Lung (tissue), 12 donors: Measurements from ENCODE around the gene TMEM53. TPM values are rescaled to one million over a fixed set of nuclear protein-coding genes. Genes with fewer than 3 reads are reported as not detected.
A peak's percentile ranks its signal among the peaks of the same experiment; 100 is the strongest.

Experiments used
- ATAC-seq: fragments of 200-7000 bp; cut with Tn5 transposase; one replicate; pipeline ENCODE4 v1.9.1; 2020; ENCODE audit warnings: moderate number of reproducible peaks; ENCODE audit not compliant: insufficient read depth, low FRiP score
- DNase-seq, 3 donors: peaks; one replicate each; pipeline ENCODE4 v3.0.0-alpha.2; 2013 to 2017
- H3K27ac ChIP-seq, 2 donors: one replicate each; pipeline ENCODE4 v1.5.1; 2013; ENCODE audit warnings: mild to moderate bottlenecking in 2 of 2, moderate library complexity in 2 of 2, control low read depth in 1 of 2, inconsistent platforms in 1 of 2, low read depth in 1 of 2, low read length in 1 of 2
- H3K27me3 ChIP-seq, 3 donors: one replicate each; pipeline ENCODE4 v1.5.1; 2013; ENCODE audit warnings: low read length in 2 of 3; ENCODE audit not compliant: control insufficient read depth in 3 of 3, insufficient read depth in 3 of 3
- H3K36me3 ChIP-seq, 4 donors: one replicate each; pipeline ENCODE4 v1.5.1; 2013; ENCODE audit warnings: low read length in 4 of 4, mild to moderate bottlenecking in 1 of 4, moderate library complexity in 1 of 4; ENCODE audit not compliant: control insufficient read depth in 4 of 4, insufficient read depth in 4 of 4
- H3K4me1 ChIP-seq, 5 donors: one replicate each; pipeline ENCODE4 v1.5.1; 2013; ENCODE audit warnings: low read length in 5 of 5, mild to moderate bottlenecking in 2 of 5, moderate library complexity in 1 of 5; ENCODE audit not compliant: control insufficient read depth in 5 of 5, insufficient read depth in 5 of 5
- H3K4me3 ChIP-seq: one replicate; pipeline ENCODE4 v1.5.1; 2013; ENCODE audit warnings: mild to moderate bottlenecking, control low read depth, moderate library complexity
- H3K9ac ChIP-seq, 2 donors: one replicate each; pipeline ENCODE4 v1.5.1; 2013; ENCODE audit warnings: low read length in 2 of 2, control low read depth in 1 of 2; ENCODE audit not compliant: insufficient read depth in 1 of 2
- H3K9me3 ChIP-seq, 4 donors: one replicate each; pipeline ENCODE4 v1.5.1; 2013; ENCODE audit warnings: low read length in 3 of 4, mild to moderate bottlenecking in 1 of 4, moderate library complexity in 1 of 4; ENCODE audit not compliant: control insufficient read depth in 4 of 4, insufficient read depth in 3 of 4
- WGBS, 2 donors: extraction: QIAGEN DNeasy Blood & Tissue Kit; methylation state at CpG; one replicate each; pipeline ENCODE4 v1.1.7; 2013; 5-methylcytosine and 5-hydroxymethylcytosine counted together
- polyA plus RNA-seq, 2 donors: library from polyadenylated mRNA; stranded (reverse); fragments of 200-250 nt; gene quantifications; one replicate each; pipeline ENCODE4 v1.2.1, GENCODE V29; 2013
- total RNA-seq, 2 donors: library from RNA; depleted of rRNA in 1 of 2; stranded (reverse); fragments of >200 nt in 1 of 2; gene quantifications; one replicate each; pipeline ENCODE4 v1.2.1, GENCODE V29; 2014 to 2021
- TF ChIP-seq, protein P1 (sequence below): IDR thresholded peaks from 2 replicates; pipeline ENCODE4 v1.5.1; 2012; ENCODE audit warnings: mild to moderate bottlenecking; ENCODE audit errors: control extremely low read depth, extremely low read depth
- donor health status: control.
- donor health status: control.
- donor health status: Bipolar disorder and iron deficiency.
- donor health status: healthy.
- donor health status: DM: yes; HTN: yes; CAD: no.

The TMEM53 gene
- total and polyA plus RNA-seq, 4 donors = 7.1 to 26.4 (median 18.4) TPM

DNA sequence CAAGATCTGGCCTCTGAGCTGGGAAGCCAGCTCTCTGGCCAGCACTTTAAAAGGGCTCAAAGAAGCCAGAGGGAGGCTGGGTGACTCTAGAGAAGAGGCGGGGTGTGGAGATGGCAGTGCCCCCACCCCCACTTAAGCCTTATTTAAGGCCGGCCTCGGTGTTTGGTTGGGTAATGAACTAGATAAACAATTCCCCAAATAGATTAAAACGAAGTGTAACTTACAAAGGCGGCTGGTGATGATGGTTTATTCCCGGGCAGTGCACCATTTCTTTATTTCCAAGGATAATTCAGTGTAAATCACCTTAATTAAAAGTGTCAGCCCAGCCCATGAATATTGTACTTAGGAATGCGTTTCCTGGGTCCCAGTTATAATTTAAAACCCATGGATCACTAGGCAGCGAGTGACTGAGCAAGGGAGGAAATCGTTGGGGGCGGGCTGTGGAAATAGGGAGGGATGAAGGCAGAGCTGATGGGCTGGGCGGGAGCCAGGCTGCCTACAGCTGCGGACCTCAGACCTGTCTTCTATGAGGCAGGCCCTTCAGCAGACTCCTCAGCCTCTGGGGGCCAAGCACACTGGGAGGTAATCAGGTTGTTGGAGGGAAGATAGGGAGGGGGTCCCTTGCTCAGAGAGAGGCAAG lies 54.9 kb downstream of the TMEM53 start:
- peaks cover 0 to 18% (median 15%) of the 10 kb centered on the region in 3 donors for H3K27me3 ChIP-seq
- no peak overlapping the region for H3K9ac ChIP-seq
- peak in 2 of 3 donors; percentile 29 to 58 for DNase-seq
- H3K4me1 ChIP-seq = peaks cover 0 to 26% (median 7%) of the 10 kb centered on the region in 5 donors
- no peaks in the 10 kb centered on the region for H3K36me3 ChIP-seq
- no peaks in the 10 kb centered on the region for H3K9me3 ChIP-seq
- 66 to 83% methylated on average over 12 of the region's 12 CpGs for WGBS, 2 donors
- H3K27ac ChIP-seq = no peak overlapping the region
- no peak overlapping the region for H3K4me3 ChIP-seq
- no peak for ATAC-seq
- TF ChIP-seq, protein P1, sequence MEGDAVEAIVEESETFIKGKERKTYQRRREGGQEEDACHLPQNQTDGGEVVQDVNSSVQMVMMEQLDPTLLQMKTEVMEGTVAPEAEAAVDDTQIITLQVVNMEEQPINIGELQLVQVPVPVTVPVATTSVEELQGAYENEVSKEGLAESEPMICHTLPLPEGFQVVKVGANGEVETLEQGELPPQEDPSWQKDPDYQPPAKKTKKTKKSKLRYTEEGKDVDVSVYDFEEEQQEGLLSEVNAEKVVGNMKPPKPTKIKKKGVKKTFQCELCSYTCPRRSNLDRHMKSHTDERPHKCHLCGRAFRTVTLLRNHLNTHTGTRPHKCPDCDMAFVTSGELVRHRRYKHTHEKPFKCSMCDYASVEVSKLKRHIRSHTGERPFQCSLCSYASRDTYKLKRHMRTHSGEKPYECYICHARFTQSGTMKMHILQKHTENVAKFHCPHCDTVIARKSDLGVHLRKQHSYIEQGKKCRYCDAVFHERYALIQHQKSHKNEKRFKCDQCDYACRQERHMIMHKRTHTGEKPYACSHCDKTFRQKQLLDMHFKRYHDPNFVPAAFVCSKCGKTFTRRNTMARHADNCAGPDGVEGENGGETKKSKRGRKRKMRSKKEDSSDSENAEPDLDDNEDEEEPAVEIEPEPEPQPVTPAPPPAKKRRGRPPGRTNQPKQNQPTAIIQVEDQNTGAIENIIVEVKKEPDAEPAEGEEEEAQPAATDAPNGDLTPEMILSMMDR = no peak

DNA sequence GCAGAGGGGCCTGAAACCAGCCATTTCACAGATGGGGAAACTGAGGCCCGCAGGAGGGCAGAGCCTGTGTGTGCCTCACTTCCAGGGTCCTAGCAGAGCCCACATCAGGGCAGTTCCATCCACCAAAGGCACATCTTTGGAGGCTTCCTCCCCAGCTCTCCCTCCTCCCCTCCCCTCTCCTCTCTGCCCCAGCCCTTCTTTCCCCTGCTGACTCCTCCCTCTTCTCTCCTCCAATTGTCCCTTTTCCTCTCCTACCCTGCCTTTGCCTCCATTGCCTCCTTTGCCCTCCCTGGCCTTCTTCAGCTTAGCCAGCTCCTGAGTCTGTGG lies 56.6 kb downstream of the TMEM53 start:
- Histone ChIP-seq H3K27me3 (peaks cover 0 to 18% (median 15%) of the 10 kb centered on the region in 3 donors), H3K4me3 (no peak overlapping the region), H3K4me1 (peaks cover 0 to 26% (median 7%) of the 10 kb centered on the region in 5 donors), H3K9ac (no peak overlapping the region), H3K36me3 (no peaks in the 10 kb centered on the region), H3K27ac (no peak overlapping the region), H3K9me3 (no peaks in the 10 kb centered on the region)
- whole genome bisulfite sequencing, 2 donors = 77 to 86% methylated on average over 1 of the region's 1 CpG
- TF ChIP-seq, protein P1 = no peak
- no peak for ATAC-seq
- no peak for DNase-seq

DNA sequence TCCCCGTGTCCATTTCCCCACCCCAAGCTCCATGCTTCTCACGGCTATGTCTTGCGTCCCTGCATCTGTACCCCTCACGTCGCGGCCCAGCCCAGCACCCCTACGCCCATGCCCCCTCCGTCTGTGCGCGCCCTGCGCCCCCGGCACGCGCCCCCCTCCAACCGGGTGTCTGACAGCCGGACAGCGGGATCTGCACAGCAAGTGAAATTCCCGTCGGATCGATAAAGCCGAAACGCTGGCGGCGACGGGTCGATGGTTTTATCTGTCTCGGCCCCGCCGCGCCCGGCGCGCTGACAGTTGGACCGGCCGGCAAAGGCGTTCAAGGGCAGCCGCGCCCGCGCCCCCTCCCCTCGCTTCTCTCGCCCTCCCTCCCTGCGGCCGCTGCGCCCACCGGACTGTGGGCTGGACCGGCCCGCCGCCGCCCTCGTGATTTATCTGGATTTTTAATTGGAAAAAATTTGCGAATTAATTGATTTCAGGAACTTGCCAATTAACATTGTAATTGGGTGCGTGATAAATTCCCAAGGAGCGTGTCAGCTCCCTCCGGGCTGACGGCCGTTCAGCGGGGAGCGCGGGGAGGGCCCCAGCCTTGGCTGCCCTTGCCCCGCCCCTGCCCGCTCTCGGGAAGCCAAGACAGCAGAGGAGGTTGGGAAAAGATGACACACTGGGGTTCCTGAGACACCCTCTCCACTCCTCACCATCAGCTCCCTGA lies 57.1 kb downstream of the TMEM53 start:
- ATAC-seq (no peak), DNase-seq (no peak)
- Histone ChIP-seq H3K27ac (no peak overlapping the region), H3K9ac (no peak overlapping the region), H3K4me1 (peaks cover 0 to 26% (median 7%) of the 10 kb centered on the region in 5 donors), H3K27me3 (peaks cover 0 to 18% (median 15%) of the 10 kb centered on the region in 3 donors), H3K9me3 (no peaks in the 10 kb centered on the region), H3K36me3 (no peaks in the 10 kb centered on the region), H3K4me3 (no peak overlapping the region)
- WGBS, 2 donors = 58 to 73% methylated on average over 63 of the region's 63 CpGs
- TF ChIP-seq, protein P1 = no peak
